GM13977 (cell line): ENCODE results near the gene SIL1.

ENCODE experiments used
- DNase-seq: peaks from one replicate; pipeline ENCODE4 v3.0.0; 2012; ENCODE audit warnings: low spot score
- CTCF ChIP-seq: IDR thresholded peaks from 2 replicates; pipeline ENCODE4 v1.5.1; 2012; ENCODE audit warnings: mild to moderate bottlenecking, control low read depth; ENCODE audit not compliant: insufficient read depth; ENCODE audit errors: extremely low read depth, missing control alignments
- in situ Hi-C: fragments of 300-500 bp; cut with MboI; formaldehyde crosslinking; loops from one replicate; pipeline ENCODE4 v1.12.0; 2022; ENCODE audit warnings: low sequenced_read_pairs, low pct_unique_long_range_greater_than_20kb, mixed read lengths, inconsistent platforms; ENCODE audit not compliant: unreplicated experiment

SIL1 gene

GRCh38 chr5:138965626-138966025 lies 232.5 kb downstream of the SIL1 start:
- no peak for TF ChIP-seq CTCF
- DNase-seq: no peak
- in situ Hi-C loops: no loop called here

GRCh38 chr5:138964647-138965201 lies 233.4 kb downstream of the SIL1 start:
- no peak for TF ChIP-seq CTCF
- no peak for DNase-seq

GRCh38 chr5:138963763-138964371 lies 234.3 kb downstream of the SIL1 start:
- DNase-seq: no peak
- in situ Hi-C loops: no loop called here
- TF ChIP-seq CTCF: no peak

More at GRCh38 chr5:138964647-138965201, 233.4 kb downstream of the SIL1 start:
- in situ Hi-C loops: no loop called here

- no peak for TF ChIP-seq CTCF
- no peak for DNase-seq
- in situ Hi-C loops: no loop called here
These were observed 235.4 kb downstream of the SIL1 start for GRCh38 chr5:138962614-138963370.

GRCh38 chr5:138961729-138962128 lies 236.4 kb downstream of the SIL1 start:
- no peak for DNase-seq
- in situ Hi-C loops: no loop called here
- no peak for TF ChIP-seq CTCF

GRCh38 chr5:138961221-138961620 lies 236.9 kb downstream of the SIL1 start:
- in situ Hi-C loops: no loop called here
- DNase-seq: no peak
- no peak for TF ChIP-seq CTCF
